Endothelial cell of umbilical vein (primary cell): ENCODE measurements around the gene FAM83E. TPM values are rescaled to one million over a fixed set of nuclear protein-coding genes. Genes with fewer than 3 reads are reported as not detected.
A peak's percentile ranks its signal among the peaks of the same experiment; 100 is the strongest.

Experiments
- BruUV-seq: library from RNA; stranded (reverse); fragments of 400-500 nt; replicated peaks from 2 replicates; lab custom pipeline; 2021; lab: Mats Ljungman, UMichigan
- CTCF ChIA-PET: fragments of 300-600, 350-600 bp; sonication (Branson Sonifier 250); formaldehyde crosslinking; loops from one replicate; lab custom pipeline; 2021; ENCODE audit warnings: antibody characterized with exemption, inconsistent platforms; lab: Charles Lee
- POLR2A ChIA-PET: fragments of 300-600, 350-600 bp; sonication (Branson Sonifier 250); formaldehyde crosslinking; loops from one replicate; lab custom pipeline; 2021; ENCODE audit warnings: antibody characterized with exemption, inconsistent platforms; lab: Charles Lee
- DNase-seq: peaks from one replicate; pipeline ENCODE4 v3.0.0-alpha.2; 2011; ENCODE audit warnings: low read depth, low spot score
- FAIRE-seq: peaks from 2 replicates; lab custom pipeline; 2011; peaks lifted over from hg19 to GRCh38; lab: Jason Lieb, UNC
- H2AFZ ChIP-seq: 2 replicates; pipeline ENCODE4 v1.6.0; 2012; ENCODE audit warnings: low read depth, low read length, control low read depth, inconsistent platforms
- H3K27ac ChIP-seq: 2 replicates; pipeline ENCODE4 v1.5.1; 2011; ENCODE audit warnings: low read depth, mild to moderate bottlenecking, control low read depth, low read length, moderate library complexity; ENCODE audit not compliant: insufficient read depth
- H3K27me3 ChIP-seq, 2 experiments: 2 replicates each; pipeline versions ENCODE4 v1.6.0 to v1.6.1; 2011; ENCODE audit warnings: low read length in 2 of 2, mixed read lengths in 1 of 2; ENCODE audit not compliant: control insufficient read depth in 2 of 2, insufficient read depth in 2 of 2
- H3K36me3 ChIP-seq, 2 experiments: 2 replicates in 1 of 2; 3 replicates in 1 of 2; pipeline ENCODE4 v1.5.1; 2011; ENCODE audit warnings: low read length in 2 of 2, mild to moderate bottlenecking in 1 of 2, moderate library complexity in 1 of 2; ENCODE audit not compliant: control insufficient read depth in 2 of 2, insufficient read depth in 2 of 2; ENCODE audit errors: extremely low read depth in 1 of 2
- H3K4me1 ChIP-seq: 3 replicates; pipeline ENCODE4 v1.5.1; 2011; ENCODE audit warnings: mild to moderate bottlenecking, low read length; ENCODE audit not compliant: control insufficient read depth, insufficient read depth; ENCODE audit errors: extremely low read depth
- H3K4me2 ChIP-seq: 2 replicates; pipeline ENCODE4 v1.6.1; 2011; ENCODE audit warnings: low read length, control low read depth, mixed read lengths; ENCODE audit not compliant: insufficient read depth
- H3K4me3 ChIP-seq, 3 experiments: fragments of 200-600 bp in 1 of 3; sonication (generic), shearing (Covaris generic) in 1 of 3; replicated peaks in 1 of 3; 2 replicates each; pipeline ENCODE4 v1.5.1; 2011 to 2016; ENCODE audit warnings: control low read depth in 3 of 3, low read length in 3 of 3, mild to moderate bottlenecking in 2 of 3, inconsistent platforms in 1 of 3, low read depth in 1 of 3, moderate library complexity in 1 of 3; ENCODE audit not compliant: insufficient read depth in 1 of 3
- H3K79me2 ChIP-seq: 2 replicates; pipeline ENCODE4 v1.6.0; 2012; ENCODE audit warnings: low read length, inconsistent platforms; ENCODE audit not compliant: control insufficient read depth, insufficient read depth
- H3K9ac ChIP-seq: replicated peaks from 2 replicates; pipeline ENCODE3; 2011; ENCODE audit warnings: low read length, control low read depth; ENCODE audit not compliant: insufficient read depth; ENCODE audit errors: extremely low read depth
- H3K9me1 ChIP-seq: replicated peaks from 3 replicates; pipeline ENCODE4 v1.6.0; 2011; ENCODE audit warnings: mild to moderate bottlenecking, low read length; ENCODE audit not compliant: control insufficient read depth, insufficient read depth; ENCODE audit errors: extremely low read depth
- H3K9me3 ChIP-seq: replicated peaks from 2 replicates; pipeline ENCODE4 v1.5.1; 2012; ENCODE audit warnings: low read length, inconsistent platforms; ENCODE audit not compliant: control insufficient read depth, insufficient read depth
- H4K20me1 ChIP-seq: replicated peaks from 2 replicates; pipeline ENCODE3; 2011; ENCODE audit warnings: mild to moderate bottlenecking, low read length; ENCODE audit not compliant: control insufficient read depth, insufficient read depth; ENCODE audit errors: extremely low read depth
- EZH2 ChIP-seq: IDR thresholded peaks from 2 replicates; pipeline ENCODE4 v1.6.1; 2012; ENCODE audit warnings: borderline replicate concordance, low read depth, mild to moderate bottlenecking, moderate library complexity, low read length, inconsistent platforms; ENCODE audit not compliant: severe bottlenecking
- FOS ChIP-seq: IDR thresholded peaks from 2 replicates; pipeline ENCODE4 v1.6.1; 2011; ENCODE audit warnings: mild to moderate bottlenecking, low read length, moderate library complexity, borderline replicate concordance; ENCODE audit not compliant: insufficient read depth
- GATA2 ChIP-seq: IDR thresholded peaks from 2 replicates; pipeline ENCODE4 v1.7.0; 2011; ENCODE audit warnings: low read depth, mild to moderate bottlenecking, moderate library complexity, mixed read lengths, low read length; ENCODE audit not compliant: insufficient read length, insufficient read depth
- JUN ChIP-seq: IDR thresholded peaks from 2 replicates; pipeline ENCODE4 v1.6.1; 2011; ENCODE audit warnings: borderline replicate concordance, low read depth; ENCODE audit not compliant: insufficient read length, insufficient read depth
- MYC ChIP-seq: IDR thresholded peaks from one replicate; pipeline ENCODE4 v1.6.1; 2011; ENCODE audit warnings: mild to moderate bottlenecking, low read depth, low read length
- POLR2A ChIP-seq: IDR thresholded peaks from 2 replicates; pipeline ENCODE4 v1.6.1; 2012; ENCODE audit warnings: low read depth, mild to moderate bottlenecking, control low read depth, low read length
- POLR2AphosphoS5 ChIP-seq: IDR thresholded peaks from 2 replicates; pipeline ENCODE4 v1.6.1; 2012; ENCODE audit warnings: low read depth, mild to moderate bottlenecking, control low read depth, low read length, moderate library complexity; ENCODE audit not compliant: insufficient read depth
- dilution Hi-C: fragments of 300-500 bp; cut with MboI; formaldehyde crosslinking; loops from one replicate; pipeline ENCODE4 v1.15.0; 2019; ENCODE audit warnings: low sequenced_read_pairs; ENCODE audit not compliant: extremely low pct_ligation_motif_present
- intact Hi-C: fragments of 100-400 bp; cut with micrococcal nuclease; formaldehyde crosslinking; loops from one replicate; pipeline ENCODE4 v1.10.0; 2022
- polyA plus RNA-seq, 4 experiments: library from polyadenylated mRNA; depleted of rRNA in 3 of 4; stranded (reverse) in 3 of 4; unstranded in 1 of 4; fragments of >200 nt; gene quantifications; 2 replicates each; pipeline versions ENCODE4 v1.2.1 to v1.2.3, GENCODE V29; 2011 to 2012; ENCODE audit warnings: missing spikeins in 1 of 4
- total RNA-seq: library from RNA; stranded (reverse); gene quantifications from 2 replicates; pipeline ENCODE4 v1.2.3, GENCODE V29; 2021
- TF ChIP-seq, protein P1 (sequence below), 2 donors: IDR thresholded peaks; 1 replicate in 1 of 2; 2 replicates in 1 of 2; pipeline ENCODE4 v1.5.1; 2011; ENCODE audit warnings: low read length in 2 of 2, mild to moderate bottlenecking in 2 of 2, moderate library complexity in 2 of 2, control low read depth in 1 of 2, inconsistent platforms in 1 of 2, low read depth in 1 of 2; ENCODE audit not compliant: insufficient read depth in 1 of 2; ENCODE audit errors: extremely low read depth in 1 of 2
- TF ChIP-seq, protein P2 (sequence below): IDR thresholded peaks from 2 replicates; pipeline ENCODE4 v1.6.1; 2011; ENCODE audit not compliant: insufficient read depth, insufficient read length

The FAM83E gene
- total and polyA plus RNA-seq, 2 donors (not counting 3 experiments of a cell fraction or from before 2014, with no cell fraction given) = 0.04 to 1.7 TPM

GRCh38 chr19:48656840-48657474 lies 42.1 kb upstream of the FAM83E start:
- Histone ChIP-seq H3K36me3 (no peaks in the 10 kb centered on the region), H3K4me2 (no peak overlapping the region), H3K9me1 (no peaks in the 10 kb centered on the region), H2AFZ (peak overlapping the region; percentile 14), H3K9ac (no peak overlapping the region), H3K4me3 (no peak overlapping the region), H3K4me1 (peaks cover 2% of the 10 kb centered on the region), H4K20me1 (no peaks in the 10 kb centered on the region), H3K27me3 (peaks cover 0 to 2% of the 10 kb centered on the region in 2 experiments), H3K79me2 (no peaks in the 10 kb centered on the region), H3K27ac (no peak overlapping the region), H3K9me3 (no peaks in the 10 kb centered on the region)
- peak; percentile 69 for FAIRE-seq
- no TSS peak for BruUV-seq
- TF ChIP-seq EZH2 (no peak), JUN (no peak), POLR2A (no peak), MYC (no peak), GATA2 (no peak), FOS (no peak), POLR2AphosphoS5 (peak; percentile 20)
- TF ChIP-seq, protein P1, sequence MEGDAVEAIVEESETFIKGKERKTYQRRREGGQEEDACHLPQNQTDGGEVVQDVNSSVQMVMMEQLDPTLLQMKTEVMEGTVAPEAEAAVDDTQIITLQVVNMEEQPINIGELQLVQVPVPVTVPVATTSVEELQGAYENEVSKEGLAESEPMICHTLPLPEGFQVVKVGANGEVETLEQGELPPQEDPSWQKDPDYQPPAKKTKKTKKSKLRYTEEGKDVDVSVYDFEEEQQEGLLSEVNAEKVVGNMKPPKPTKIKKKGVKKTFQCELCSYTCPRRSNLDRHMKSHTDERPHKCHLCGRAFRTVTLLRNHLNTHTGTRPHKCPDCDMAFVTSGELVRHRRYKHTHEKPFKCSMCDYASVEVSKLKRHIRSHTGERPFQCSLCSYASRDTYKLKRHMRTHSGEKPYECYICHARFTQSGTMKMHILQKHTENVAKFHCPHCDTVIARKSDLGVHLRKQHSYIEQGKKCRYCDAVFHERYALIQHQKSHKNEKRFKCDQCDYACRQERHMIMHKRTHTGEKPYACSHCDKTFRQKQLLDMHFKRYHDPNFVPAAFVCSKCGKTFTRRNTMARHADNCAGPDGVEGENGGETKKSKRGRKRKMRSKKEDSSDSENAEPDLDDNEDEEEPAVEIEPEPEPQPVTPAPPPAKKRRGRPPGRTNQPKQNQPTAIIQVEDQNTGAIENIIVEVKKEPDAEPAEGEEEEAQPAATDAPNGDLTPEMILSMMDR (IDR thresholded peaks at IDR 0.05; ENCODE audit: extremely low read depth in 1 of 2, insufficient read depth in 1 of 2, low read depth in 1 of 2, low read length in 2 of 2) = no peak
- TF ChIP-seq, protein P2, sequence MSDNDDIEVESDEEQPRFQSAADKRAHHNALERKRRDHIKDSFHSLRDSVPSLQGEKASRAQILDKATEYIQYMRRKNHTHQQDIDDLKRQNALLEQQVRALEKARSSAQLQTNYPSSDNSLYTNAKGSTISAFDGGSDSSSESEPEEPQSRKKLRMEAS = peak; percentile 48
- intact Hi-C loops = no loop called here
- CTCF ChIA-PET = interaction anchor here (0.7 to 1.7 kb wide), 2 partner anchors 11 to 19 kb away, joined by 3 to 16 read pairs; partner anchors contain the start of gene CA11
- dilution Hi-C loops = no loop called here
- POLR2A ChIA-PET = interaction anchor here (0.7 kb wide), 1 partner anchor 18 kb away, joined by 9 read pairs; no protein-coding TSS in a partner anchor
- peak; percentile 61 for DNase-seq
